Activated CD4-positive, alpha-beta T cell treated with anti-CD3 and anti-CD28 coated beads for 24 hours (primary cell): ENCODE results near the gene MRGPRE.

Source experiments
- DNase-seq, 2 donors: peaks; one replicate each; pipeline ENCODE4 v3.0.0-alpha.2; 2020; ENCODE audit warnings: low read depth in 2 of 2

MRGPRE gene

DNA sequence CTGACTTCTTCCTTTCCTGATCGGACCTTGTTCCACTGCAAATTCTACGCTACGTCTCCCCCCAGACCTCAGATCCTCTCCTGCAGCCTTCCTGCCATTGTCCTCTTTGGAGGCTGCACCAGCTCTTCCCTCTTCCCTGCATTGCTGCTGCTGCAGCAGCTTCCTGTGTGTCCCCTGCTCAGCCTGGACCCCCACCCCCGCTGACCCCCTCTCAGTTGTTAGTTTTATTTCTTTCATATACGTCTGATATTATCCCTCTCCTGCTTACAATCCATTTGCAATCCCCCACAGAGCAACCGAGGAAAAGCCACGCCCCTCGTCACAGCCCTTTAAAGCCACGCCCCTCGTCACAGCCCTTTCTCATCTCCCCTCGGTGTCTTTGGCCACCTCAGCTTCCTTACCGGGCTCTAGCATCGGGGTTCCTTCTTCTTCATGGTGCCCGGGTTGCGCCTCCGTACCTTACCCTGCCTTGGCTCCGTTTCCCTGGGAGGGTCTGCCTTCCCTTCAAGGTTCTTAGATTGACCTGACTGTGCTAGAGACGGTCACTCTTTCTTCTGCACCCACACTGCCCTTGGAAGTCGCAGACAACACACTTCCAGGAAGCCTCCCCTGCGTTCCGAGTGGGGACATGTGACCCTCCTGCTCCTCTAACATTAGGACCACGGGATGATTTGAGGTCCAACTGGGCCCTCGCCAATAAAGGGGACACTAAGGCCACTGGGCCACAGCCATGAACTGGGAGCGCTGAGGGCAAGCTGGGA, 18.4 kb downstream of the MRGPRE start:
- DNase-seq: no peak

DNA sequence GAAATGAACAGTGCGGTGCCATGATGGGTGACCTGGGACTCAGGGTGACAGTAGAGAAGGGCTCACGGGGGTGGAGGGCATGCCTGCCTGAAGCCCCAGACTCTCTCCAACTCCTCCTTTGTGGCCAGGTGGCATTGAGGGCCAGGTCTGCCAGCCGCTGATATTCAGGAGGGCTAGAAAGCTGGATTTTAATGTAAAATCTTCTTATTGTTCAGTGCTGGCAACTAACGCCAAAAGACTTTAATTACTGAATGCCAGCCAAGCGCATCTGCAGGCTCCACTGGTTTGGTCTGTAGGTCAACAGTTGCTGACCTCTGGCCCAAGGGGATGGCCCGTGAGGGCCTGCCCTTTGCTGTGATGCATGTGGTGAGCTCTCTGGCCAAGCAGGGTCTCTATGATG, 23.9 kb downstream of the MRGPRE start:
- no peak for DNase-seq

GRCh38 chr11:3207526-3208189, 24.6 kb downstream of the MRGPRE start:
- DNase-seq: no peak

GRCh38 chr11:3206922-3207204, 25.4 kb downstream of the MRGPRE start:
- no peak for DNase-seq

DNA sequence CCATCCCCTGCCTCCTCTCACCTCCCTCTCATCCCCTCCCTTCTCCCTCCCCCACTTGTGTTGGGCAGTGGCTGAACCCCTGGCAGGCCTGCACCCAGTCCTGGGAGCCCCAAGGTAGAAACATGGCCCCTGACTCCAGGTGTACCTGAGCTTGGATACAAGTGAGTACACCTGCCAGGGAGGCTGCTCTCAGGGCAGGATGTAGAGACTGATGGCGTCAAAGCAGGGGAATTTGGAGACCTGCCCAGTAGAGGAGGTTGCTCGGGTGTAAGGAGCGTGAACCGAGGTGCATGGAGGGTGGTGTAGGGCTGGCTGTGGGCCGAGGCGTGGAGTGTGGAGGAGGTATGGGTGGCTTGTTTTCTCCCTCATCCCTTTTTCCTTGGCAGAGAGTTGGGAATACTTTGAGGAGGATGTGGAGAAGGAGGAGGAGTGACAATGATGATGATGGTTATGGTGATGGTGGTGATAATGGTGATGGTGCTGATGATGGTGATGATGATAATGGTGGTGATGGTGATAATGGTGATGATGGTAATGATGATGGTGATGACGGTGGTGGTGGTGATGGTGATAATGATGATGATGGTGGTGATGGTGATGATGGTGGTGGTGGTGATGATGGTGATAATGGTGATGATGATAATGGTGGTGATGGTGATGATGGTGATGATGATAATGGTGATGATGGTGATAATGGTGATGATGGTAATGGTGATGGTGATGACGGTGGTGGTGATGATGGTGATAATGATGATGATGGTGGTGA, 25.9 kb downstream of the MRGPRE start:
- DNase-seq: no peak

GRCh38 chr11:3205261-3206155, 26.7 kb downstream of the MRGPRE start:
- no peak for DNase-seq

GRCh38 chr11:3204141-3205015, 27.8 kb downstream of the MRGPRE start:
- DNase-seq: no peak

- no peak for DNase-seq
These were observed 28.8 kb downstream of the MRGPRE start for GRCh38 chr11:3203221-3204043.

DNA sequence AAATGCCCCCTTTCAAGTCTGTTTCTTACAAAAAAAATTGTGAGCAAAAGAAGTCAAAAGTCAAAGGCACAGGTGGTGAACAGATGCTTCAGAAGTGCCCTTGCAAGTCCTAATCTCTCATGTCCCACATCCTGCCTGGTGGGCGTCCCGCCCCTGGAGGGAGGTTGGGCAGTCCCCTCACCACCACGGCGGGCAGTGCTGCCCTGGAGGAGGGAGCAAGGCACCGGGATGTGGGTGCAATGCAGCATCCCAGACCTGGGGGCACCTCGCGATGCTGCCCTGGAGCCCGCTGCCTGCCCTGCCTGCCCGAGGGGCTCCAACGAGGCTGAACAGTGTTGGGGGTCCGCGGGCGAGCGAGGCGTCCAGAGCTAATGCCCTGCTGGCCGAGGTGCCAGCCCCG, 29.5 kb downstream of the MRGPRE start:
- DNase-seq: no peak

GRCh38 chr11:3202305-3202704, 29.9 kb downstream of the MRGPRE start:
- DNase-seq: no peak

DNA sequence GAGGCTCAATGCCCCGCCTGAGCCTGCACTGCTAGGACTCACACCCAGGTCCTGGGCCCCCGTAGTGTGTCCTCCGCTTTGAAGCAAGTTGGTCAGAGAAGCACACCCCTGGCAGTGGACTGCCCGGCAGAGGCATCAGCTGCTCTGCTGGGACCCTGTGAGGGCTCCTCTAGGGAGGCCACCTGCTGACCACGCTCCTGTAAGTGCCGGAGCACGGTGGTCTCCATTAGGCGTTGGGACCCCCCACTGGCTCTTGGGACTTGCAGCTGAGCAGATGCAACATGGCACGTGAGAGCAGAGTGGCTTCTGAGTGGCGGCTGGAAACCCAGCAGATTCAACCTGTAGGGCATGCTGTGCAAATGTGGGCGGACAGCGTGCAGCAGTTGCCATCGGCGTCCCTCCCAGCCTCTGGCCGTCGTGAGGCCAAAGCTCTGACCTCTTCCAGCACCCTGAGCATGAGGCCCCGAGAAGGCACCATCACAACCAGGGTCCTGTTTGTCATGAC, 30.5 kb downstream of the MRGPRE start:
- DNase-seq: no peak

GRCh38 chr11:3201112-3201581, 31.1 kb downstream of the MRGPRE start:
- no peak for DNase-seq

- DNase-seq: no peak
These were observed 31.7 kb downstream of the MRGPRE start for GRCh38 chr11:3200388-3201111.

DNA sequence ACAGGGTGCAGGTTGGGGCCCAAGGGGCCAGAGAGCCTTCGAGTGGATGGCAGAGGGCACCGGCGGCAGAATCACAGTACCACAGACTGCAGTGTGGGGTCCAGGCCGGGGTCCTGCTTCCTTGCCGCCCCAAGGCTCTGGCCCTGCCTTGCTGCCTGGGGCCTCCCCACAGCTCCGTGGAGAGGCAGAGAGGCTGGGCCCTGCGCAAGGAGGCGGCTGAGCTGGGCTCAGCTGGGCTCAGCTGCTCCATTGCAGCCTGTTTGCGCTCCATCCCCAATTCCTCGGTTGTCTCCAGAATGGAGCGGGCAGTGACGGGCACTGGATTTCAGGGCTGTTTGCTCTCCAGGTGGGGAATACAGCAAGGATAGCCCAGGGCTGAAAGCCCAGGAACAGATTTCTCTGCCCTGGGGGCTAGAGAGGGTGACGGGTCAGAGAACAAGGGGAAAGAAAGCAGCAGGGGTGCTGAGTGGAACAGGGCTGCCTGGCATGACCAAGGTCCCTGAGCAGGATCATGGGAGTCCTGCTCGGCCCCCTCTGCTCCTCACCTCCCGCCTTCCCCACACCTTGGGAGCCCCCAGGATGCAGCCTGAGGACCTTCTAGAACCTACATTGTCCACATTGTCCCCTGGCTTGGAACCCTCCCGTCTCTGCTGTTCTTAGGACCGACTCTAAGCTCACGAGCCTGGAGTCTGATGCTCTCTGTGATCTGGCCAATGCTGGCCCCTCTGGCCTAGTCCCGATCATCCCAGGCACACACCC, 32.5 kb downstream of the MRGPRE start:
- no peak for DNase-seq

GRCh38 chr11:3198815-3199214, 33.4 kb downstream of the MRGPRE start:
- no peak for DNase-seq

GRCh38 chr11:3197878-3198528, 34.2 kb downstream of the MRGPRE start:
- DNase-seq: no peak

DNA sequence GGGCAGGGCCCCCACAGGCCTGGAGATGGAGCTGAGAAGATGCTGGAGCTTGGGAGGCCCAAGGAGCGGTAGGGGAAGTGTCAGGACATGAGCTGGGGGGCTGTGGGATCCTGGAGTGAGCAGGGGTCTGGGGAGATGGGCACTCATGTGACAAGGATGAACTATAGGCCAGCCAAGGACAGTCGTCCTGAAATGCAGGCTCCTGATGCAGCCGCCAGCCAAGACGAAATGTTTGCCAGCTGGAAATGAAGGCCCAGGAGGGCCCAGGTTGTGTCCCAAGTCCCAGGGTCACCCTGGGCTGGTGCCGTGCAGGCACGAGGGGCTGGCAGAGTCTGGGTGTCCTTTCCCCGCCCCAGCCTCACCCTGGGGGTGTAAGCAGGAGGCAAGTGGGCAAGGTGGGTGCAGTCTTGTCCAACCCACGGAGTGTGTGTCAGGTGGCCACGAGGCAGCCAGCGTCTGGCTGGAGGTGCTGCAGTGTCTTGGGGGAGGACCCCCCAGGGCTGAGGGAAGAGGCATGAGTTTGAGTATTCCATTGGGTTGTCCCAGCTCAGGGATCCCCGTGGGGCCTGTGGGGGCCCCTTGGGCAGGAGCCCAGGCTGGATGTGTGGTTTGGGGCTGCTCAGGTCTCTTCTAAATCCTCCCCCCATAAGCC, 35.0 kb downstream of the MRGPRE start:
- no peak for DNase-seq
